GM19395 (cell line): ENCODE results near the gene SH3PXD2A.

ENCODE experiments used
- ATAC-seq: cut with Tn5 transposase; IDR thresholded peaks from one replicate; pipeline ENCODE4 v1.9.1; 2021; ENCODE audit warnings: mild to moderate bottlenecking, moderate library complexity; ENCODE audit not compliant: unreplicated experiment

Gene SH3PXD2A

GRCh38 chr10:103692436-103692951 is 162.9 kb downstream of the SH3PXD2A start:
- ATAC-seq, result peak; percentile 68

GRCh38 chr10:103691723-103692435 is 163.5 kb downstream of the SH3PXD2A start:
- peak; percentile 41 for ATAC-seq

DNA sequence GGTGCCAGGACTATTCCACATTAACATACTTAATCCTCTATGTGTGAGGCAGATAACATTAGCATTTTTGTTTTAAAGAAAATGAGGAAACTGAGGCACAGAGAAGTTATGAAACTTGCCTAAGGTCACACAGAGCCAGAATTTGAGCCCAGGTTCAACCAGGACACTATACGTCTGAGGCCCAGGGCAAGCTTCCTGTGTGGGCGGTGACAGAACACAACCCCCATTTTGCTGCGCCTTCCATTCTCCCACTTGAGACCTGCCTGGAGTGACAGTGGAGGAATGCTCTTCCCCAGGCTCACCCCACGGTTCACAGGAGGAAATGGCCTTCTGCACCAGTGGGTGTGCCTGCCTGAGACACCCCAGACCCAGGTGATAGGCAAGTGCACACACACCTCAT is 164.1 kb downstream of the SH3PXD2A start:
- no peak for ATAC-seq

- no peak for ATAC-seq
Measured at GRCh38 chr10:103690281-103690680, 165.1 kb downstream of the SH3PXD2A start.

DNA sequence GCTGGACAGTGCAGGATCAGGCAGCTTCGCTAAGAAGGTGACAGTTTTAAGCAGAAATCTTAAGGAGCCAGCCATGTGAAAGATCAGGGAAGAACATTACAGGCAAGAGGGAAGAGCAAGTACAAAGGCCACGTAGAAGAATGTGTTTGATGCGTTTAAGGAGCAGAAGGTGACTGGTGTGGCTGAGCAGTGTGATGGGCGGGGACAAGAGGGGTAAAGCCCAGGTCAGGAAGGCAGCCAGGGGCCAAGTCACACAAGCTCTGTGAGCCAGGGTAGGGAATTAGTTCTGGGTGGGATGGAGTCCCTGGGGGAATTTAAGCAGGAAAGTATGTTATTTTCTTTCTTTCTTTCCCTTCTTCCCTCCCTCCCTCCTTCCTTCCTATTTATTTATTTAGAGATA is 166.9 kb downstream of the SH3PXD2A start:
- no peak for ATAC-seq

- no peak for ATAC-seq
Measured at GRCh38 chr10:103687718-103688117, 167.7 kb downstream of the SH3PXD2A start.

- ATAC-seq, result no peak
Measured at GRCh38 chr10:103687172-103687571, 168.2 kb downstream of the SH3PXD2A start.

GRCh38 chr10:103685880-103686669 is 169.3 kb downstream of the SH3PXD2A start:
- ATAC-seq, result peak; percentile 82

DNA sequence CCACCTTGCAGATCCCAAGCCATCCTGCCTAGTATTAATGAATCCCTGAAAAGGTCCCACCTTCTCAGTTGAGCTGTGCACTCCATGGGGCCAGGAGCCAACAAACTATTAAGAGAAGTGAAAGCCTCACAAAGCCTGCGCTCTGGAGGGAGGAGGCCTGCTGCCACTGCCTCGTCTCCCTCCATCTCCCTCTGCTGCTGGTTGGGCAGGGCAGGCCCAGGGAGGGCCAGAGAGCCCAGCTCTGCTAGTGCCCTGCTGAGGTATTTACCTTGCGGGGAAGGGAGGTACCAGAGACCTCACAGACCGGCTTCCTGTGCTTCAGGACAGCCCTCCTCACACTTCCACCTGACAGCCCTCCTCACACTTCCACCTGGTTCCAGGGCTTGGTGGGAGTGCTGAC is 171.5 kb downstream of the SH3PXD2A start:
- no peak for ATAC-seq

DNA sequence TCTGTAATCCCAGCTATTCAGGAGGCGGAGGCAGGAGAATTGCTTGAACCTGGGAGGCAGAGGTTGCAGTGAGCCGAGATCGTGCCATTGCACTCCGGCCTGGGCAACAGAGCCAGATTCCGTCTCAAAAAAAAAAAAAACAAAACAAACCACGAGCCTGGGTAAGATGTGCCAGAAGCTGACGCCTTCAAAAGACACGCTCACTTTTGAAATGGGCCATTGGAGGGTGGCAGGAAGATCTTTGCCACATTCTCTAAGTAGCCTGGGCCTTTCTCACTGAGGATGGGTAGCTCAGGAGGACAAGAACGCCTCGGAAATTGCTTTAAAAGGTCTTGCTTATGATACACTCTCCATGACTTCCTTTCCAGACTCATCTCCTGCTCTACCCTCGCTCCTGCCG is 172.7 kb downstream of the SH3PXD2A start:
- no peak for ATAC-seq

- ATAC-seq, result no peak
Measured at GRCh38 chr10:103681617-103682399, 173.6 kb downstream of the SH3PXD2A start.

- ATAC-seq, result no peak
Measured at GRCh38 chr10:103680869-103681236, 174.5 kb downstream of the SH3PXD2A start.

DNA sequence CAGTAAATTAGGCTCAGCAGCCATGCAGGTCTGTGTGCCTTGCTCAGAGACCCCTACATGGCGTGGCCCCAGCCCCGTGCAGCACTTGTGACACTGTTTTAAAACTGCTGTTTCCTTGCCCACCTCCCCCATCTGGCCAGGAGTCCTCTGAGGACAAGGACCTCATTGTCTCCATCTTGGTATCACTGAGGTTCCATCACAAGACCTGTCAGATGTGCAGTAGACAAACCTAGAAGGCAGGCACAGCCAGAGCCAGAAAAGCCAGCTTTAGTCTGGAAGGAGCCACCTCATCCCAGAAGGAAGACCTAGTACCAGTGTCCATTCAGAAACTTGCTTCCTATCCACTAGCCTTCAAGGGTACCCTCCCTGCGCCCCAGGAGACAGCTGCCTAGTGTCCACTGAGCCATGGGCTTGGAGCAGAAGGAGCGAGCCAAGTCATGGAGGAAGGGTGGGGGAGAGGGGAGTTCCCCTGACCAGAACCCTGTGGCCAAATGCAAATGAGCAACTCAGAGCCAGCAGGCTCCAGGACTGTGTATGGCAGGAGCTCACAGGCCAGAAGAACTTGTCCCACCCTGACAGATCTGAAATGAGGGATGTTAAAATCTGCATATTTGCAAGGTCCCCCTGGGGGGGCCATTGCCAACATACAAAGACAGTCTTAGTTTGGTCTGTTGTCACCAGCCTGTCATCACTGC is 176.1 kb downstream of the SH3PXD2A start:
- peak; percentile 79 for ATAC-seq

DNA sequence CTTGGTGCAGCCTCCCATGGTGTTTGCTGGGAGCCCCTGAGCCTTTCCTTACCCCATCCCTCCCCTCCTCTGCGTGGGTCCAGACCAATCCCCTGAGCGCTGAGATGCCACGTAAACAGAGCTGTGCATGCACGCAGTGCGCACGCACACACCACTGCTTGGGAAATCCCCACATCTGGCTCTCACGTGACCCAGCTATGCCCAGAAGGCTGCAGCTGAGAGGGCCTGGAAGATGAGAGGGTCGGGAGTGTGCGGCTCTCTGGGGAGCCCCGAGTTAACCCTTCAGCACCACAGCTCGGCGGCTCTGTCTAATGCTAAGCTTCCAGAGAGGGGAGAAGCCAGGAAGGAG is 177.2 kb downstream of the SH3PXD2A start:
- ATAC-seq, result peak; percentile 89

- ATAC-seq, result no peak
Measured at GRCh38 chr10:103677486-103678177, 177.7 kb downstream of the SH3PXD2A start.

DNA sequence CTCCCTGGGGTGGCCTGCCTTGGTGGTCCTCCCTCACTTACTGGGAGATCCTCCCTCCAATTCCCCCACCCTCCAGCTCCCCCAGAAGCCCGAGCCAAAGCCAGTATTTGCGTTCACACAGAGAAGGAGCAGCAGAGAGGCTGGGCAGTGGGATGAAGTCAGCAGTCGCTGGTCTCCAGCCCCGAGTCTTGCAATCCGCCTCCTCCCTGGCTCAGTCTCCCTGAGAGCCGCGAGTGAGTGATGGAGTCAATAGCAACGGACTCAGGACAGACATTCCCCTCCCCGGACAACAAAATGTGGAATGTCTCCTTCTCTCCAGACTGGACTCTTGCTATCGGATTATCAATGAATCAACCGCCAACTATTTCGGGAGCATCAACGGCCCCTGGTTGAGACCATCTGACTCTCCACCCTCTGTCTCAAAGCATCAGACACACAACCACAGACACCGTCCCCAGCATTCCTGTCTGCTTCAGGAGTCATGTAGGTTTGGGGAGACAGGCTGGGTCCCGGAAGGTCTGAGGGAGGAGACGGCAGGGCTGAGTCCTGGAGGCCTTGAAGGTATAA is 178.4 kb downstream of the SH3PXD2A start:
- ATAC-seq, result no peak

DNA sequence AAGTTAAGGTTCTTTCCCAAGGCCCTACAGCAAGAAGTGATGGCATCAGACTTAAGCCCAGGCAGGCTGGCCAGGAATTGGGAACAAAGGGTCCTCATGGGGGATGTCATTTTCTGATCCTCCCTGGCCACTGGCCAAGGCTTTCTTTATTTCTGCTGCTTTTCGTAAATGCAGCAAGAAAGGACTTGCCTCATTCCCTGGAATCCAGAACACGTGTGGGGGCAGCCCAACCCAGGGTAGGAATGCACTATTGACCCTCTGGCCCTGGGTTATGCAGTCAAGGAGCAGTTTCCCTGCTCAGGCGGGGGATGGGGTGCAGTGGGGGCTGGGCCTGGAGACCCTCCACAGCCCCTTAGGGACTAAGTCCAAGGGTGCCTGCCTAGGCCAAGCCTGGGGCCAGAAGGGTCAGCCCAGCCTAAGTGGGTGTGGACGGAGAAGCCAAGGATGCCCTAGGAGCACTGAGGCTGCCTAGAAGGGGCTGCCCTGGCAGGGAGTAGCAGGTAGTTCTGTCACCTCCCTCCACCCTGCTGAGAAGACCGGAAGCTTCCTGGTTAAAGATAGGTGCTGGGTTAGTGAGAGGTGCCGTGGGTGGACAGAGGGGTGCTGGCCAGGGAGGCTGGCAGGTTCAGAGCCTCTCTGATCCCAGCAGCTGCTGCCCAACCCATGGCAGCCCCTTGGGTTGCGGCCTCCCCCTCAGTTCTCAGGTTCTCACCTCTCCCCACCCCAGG is 179.2 kb downstream of the SH3PXD2A start:
- ATAC-seq, result no peak

- no peak for ATAC-seq
Measured at GRCh38 chr10:103673606-103674005, 181.8 kb downstream of the SH3PXD2A start.

GRCh38 chr10:103672345-103672744 is 183.0 kb downstream of the SH3PXD2A start:
- ATAC-seq, result no peak
